Measurements from ENCODE around the gene LRCH3. TPM values are rescaled to one million over a fixed set of nuclear protein-coding genes. Genes with fewer than 3 reads are reported as not detected.

LRCH3 gene
- total and polyA plus RNA-seq, 2 of the 13 experiments (the other 11 are each of a cell fraction or from before 2014, with no cell fraction given): 25.5 to 103 TPM

DNA sequence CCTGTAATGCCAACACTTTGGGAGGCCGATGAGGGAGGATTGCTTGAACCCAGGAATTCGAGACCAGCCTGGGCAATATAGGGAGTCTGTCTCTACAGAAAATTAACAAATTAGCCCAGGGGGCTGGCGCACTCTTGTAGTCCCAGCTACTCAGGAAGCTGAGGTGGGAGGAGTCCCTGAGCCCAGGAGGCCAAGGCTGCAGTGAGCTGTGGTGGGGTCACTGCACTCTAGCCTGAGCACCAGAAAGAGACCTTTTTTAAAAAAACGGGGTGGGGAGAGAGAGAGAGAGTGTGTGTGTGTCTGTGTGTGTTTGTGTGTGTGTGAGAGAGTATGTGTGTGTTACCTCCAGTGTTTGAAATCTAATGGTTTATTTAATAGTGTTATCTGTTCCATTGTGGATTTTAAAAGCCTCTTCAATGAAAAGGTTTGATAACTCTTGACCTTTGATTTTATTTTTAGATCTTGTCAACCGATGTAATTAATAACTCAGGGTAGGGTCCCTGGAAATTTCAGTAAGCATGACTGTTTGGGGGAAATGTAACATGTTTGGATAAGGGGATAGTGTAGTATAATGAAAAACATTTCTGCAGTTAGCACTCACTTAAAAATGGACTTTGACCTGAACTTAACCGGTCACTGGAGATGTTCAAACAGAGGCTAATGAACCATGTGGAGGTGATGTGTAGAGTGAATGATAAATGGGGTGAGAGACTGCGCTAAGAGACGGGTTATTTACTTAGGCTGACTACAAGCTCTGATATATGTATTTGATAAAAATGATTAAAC lies 29.7 kb downstream of the LRCH3 start (continued):
- TF ChIP-seq HOXA7 (CRISPR knock-in tag; IDR thresholded peaks at IDR 0.05): no peak
- peak; percentile 94 for TF ChIP-seq HNF4A (CRISPR knock-in tag; IDR thresholded peaks at IDR 0.05)
- no peak for TF ChIP-seq KLF6 (CRISPR knock-in tag; IDR thresholded peaks at IDR 0.05)
- TF ChIP-seq PAWR (CRISPR knock-in tag; IDR thresholded peaks at IDR 0.05; ENCODE audit: borderline replicate concordance): no peak
- no peak for TF ChIP-seq ETV6 (CRISPR knock-in tag; conservative IDR thresholded peaks at IDR 0.05)
- no peak for TF ChIP-seq SMAD9 (CRISPR knock-in tag; IDR thresholded peaks at IDR 0.05)
- TF ChIP-seq KDM1A (CRISPR knock-in tag; IDR thresholded peaks at IDR 0.05): no peak
- TF ChIP-seq PAX8 (CRISPR knock-in tag; IDR thresholded peaks at IDR 0.05; ENCODE audit: borderline replicate concordance): no peak
- peak; percentile 38 for TF ChIP-seq RBM22 (optimal IDR thresholded peaks at IDR 0.05; ENCODE audit: low read length)
- TF ChIP-seq ZNF333 (CRISPR knock-in tag; IDR thresholded peaks at IDR 0.05; ENCODE audit: borderline replicate concordance): no peak
- no peak for TF ChIP-seq ZFP36 (IDR thresholded peaks at IDR 0.05; ENCODE audit: borderline replicate concordance, low read depth, low read length, partially characterized antibody)
- no peak for TF ChIP-seq ZNF274 (CRISPR knock-in tag; IDR thresholded peaks at IDR 0.05)
- TF ChIP-seq ZNF839 (CRISPR knock-in tag; IDR thresholded peaks at IDR 0.05; ENCODE audit: borderline replicate concordance): no peak
- 0 out of 2 replicates have a peak, but pooled peaks have one; percentile 29 for TF ChIP-seq SOX13 (IDR thresholded peaks at IDR 0.05)
- peak in 1 of 2 experiments; percentile 47; a peak in 2 of 4 replicates for TF ChIP-seq SOX13 (CRISPR knock-in tag; conservative IDR thresholded peaks at IDR 0.05 in 1 of 2, IDR thresholded peaks at IDR 0.05 in 1 of 2)
- no peak for TF ChIP-seq SMARCC2 (IDR thresholded peaks at IDR 0.05)
- peak; percentile 48 for TF ChIP-seq CBX1 (IDR thresholded peaks at IDR 0.05; ENCODE audit: low read depth)
- TF ChIP-seq TP53 (CRISPR knock-in tag; conservative IDR thresholded peaks at IDR 0.05): no peak
- TF ChIP-seq AGO2 (optimal IDR thresholded peaks at IDR 0.05; ENCODE audit: low read depth, low read length): no peak
- TF ChIP-seq ZNF282 (IDR thresholded peaks at IDR 0.05; ENCODE audit: partially characterized antibody): no peak
- TF ChIP-seq TOE1 (CRISPR knock-in tag; IDR thresholded peaks at IDR 0.05): 0 out of 2 replicates have a peak, but pooled peaks have one; percentile 19
- peak; percentile 62; the same call in 1 of the 2 replicates for TF ChIP-seq PHF21A (CRISPR knock-in tag; IDR thresholded peaks at IDR 0.05)
- no peak for TF ChIP-seq ZNF281 (CRISPR knock-in tag; IDR thresholded peaks at IDR 0.05; ENCODE audit: borderline replicate concordance)
- peak; percentile 69 for TF ChIP-seq RXRB (CRISPR knock-in tag; IDR thresholded peaks at IDR 0.05; ENCODE audit: borderline replicate concordance)
- no peak for TF ChIP-seq RBM39 (IDR thresholded peaks at IDR 0.05; ENCODE audit: low read depth, low read length, poor library complexity, severe bottlenecking)
- no peak for TF ChIP-seq ZNF577 (CRISPR knock-in tag; IDR thresholded peaks at IDR 0.05; ENCODE audit: borderline replicate concordance, low read depth)
- TF ChIP-seq SRSF9 (IDR thresholded peaks at IDR 0.05; ENCODE audit: borderline replicate concordance, insufficient read depth, low read depth, low read length, poor library complexity, severe bottlenecking): no peak
- peak; percentile 62; the same call in 1 of the 2 replicates for TF ChIP-seq HMG20A (CRISPR knock-in tag; IDR thresholded peaks at IDR 0.05; ENCODE audit: borderline replicate concordance)
- TF ChIP-seq ZNF441 (CRISPR knock-in tag; IDR thresholded peaks at IDR 0.05; ENCODE audit: borderline replicate concordance): no peak
- TF ChIP-seq ZBTB7B (CRISPR knock-in tag; IDR thresholded peaks at IDR 0.05): 0 out of 2 replicates have a peak, but pooled peaks have one; percentile 62
